OCI-LY7 (cell line): ENCODE data around the gene WDR82.

Experiments
- EZH2phosphoT487 ChIP-seq: fragments of 200-600 bp; sonication (generic); IDR thresholded peaks from 2 replicates; pipeline ENCODE4 v1.6.1; 2018; ENCODE audit warnings: low read depth, borderline replicate concordance, mild to moderate bottlenecking, mixed run types, antibody characterized with exemption, low read length, moderate library complexity, mixed read lengths
- TF ChIP-seq, protein P1 (sequence below): fragments of 200-600 bp; sonication (generic); conservative IDR thresholded peaks from 2 replicates; pipeline ENCODE4 v1.5.1; 2014; ENCODE audit warnings: mild to moderate bottlenecking, antibody characterized with exemption, low read length, moderate library complexity, mixed read lengths

DNA sequence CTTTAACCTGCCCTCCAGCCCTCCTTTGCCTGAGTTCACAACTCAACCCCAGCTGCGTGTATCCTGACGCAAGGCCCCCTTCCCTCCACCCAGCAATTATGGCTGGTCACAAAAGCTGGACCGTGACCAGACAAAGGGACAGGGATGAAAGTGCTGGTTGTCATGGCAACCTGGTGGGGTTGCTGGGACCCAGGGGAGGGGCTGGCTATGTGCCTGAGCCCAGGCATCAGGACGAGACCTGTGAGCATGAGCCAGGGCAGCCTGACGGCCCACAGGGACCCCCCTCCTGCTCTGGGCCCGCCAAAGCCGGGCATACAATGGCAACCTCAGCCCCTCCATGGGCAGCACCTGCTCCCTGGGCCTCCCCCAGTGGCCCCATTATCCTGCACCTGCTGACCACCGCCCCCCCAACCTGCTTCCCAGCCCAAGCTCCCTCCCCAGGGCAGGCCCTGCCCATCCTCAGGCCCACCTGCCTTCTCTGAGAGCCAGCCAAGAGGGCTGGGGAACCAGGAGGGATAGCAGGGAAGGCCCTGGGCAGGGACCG is 33.2 kb upstream of the WDR82 start:
- TF ChIP-seq, protein P1, sequence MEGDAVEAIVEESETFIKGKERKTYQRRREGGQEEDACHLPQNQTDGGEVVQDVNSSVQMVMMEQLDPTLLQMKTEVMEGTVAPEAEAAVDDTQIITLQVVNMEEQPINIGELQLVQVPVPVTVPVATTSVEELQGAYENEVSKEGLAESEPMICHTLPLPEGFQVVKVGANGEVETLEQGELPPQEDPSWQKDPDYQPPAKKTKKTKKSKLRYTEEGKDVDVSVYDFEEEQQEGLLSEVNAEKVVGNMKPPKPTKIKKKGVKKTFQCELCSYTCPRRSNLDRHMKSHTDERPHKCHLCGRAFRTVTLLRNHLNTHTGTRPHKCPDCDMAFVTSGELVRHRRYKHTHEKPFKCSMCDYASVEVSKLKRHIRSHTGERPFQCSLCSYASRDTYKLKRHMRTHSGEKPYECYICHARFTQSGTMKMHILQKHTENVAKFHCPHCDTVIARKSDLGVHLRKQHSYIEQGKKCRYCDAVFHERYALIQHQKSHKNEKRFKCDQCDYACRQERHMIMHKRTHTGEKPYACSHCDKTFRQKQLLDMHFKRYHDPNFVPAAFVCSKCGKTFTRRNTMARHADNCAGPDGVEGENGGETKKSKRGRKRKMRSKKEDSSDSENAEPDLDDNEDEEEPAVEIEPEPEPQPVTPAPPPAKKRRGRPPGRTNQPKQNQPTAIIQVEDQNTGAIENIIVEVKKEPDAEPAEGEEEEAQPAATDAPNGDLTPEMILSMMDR, result no peak
- no peak for TF ChIP-seq EZH2phosphoT487
